Hepatocyte (in vitro differentiated cells): ENCODE data around the gene MAIP1. TPM values are rescaled to one million over a fixed set of nuclear protein-coding genes. Genes with fewer than 3 reads are reported as not detected.

ENCODE experiments used
- DNase-seq: peaks from one replicate; pipeline ENCODE4 v3.0.0-alpha.2; 2016; ENCODE audit warnings: low spot score
- H2AFZ ChIP-seq: fragments of 200-600 bp; sonication (generic); 2 replicates; pipeline ENCODE4 v1.6.0; 2016; ENCODE audit warnings: antibody characterized with exemption, mild to moderate bottlenecking
- H3K27ac ChIP-seq: fragments of 200-600 bp; sonication (generic); 2 replicates; pipeline ENCODE4 v1.5.1; 2016; ENCODE audit warnings: mild to moderate bottlenecking
- H3K27me3 ChIP-seq: fragments of 200-600 bp; sonication (generic); 2 replicates; pipeline ENCODE4 v1.6.1; 2016
- H3K36me3 ChIP-seq: fragments of 200-600 bp; sonication (generic); replicated peaks from 2 replicates; pipeline ENCODE4 v1.5.1; 2016; ENCODE audit warnings: low read depth; ENCODE audit not compliant: insufficient read depth
- H3K4me1 ChIP-seq: fragments of 200-600 bp; sonication (generic); 2 replicates; pipeline ENCODE4 v1.5.1; 2016; ENCODE audit warnings: mild to moderate bottlenecking, moderate library complexity; ENCODE audit not compliant: insufficient read depth
- H3K4me2 ChIP-seq: fragments of 200-600 bp; sonication (generic); 2 replicates; pipeline ENCODE4 v1.6.0; 2016
- H3K4me3 ChIP-seq: fragments of 200-600 bp; sonication (generic); 2 replicates; pipeline ENCODE4 v1.5.1; 2016; ENCODE audit warnings: mild to moderate bottlenecking
- H3K79me2 ChIP-seq: fragments of 200-600 bp; sonication (generic); 2 replicates; pipeline ENCODE4 v1.6.0; 2017; ENCODE audit warnings: mild to moderate bottlenecking
- H3K9me2 ChIP-seq: fragments of 200-600 bp; sonication (generic); replicated peaks from 2 replicates; pipeline ENCODE4 v1.6.0; 2017; ENCODE audit warnings: mild to moderate bottlenecking; ENCODE audit not compliant: insufficient read depth
- H3K9me3 ChIP-seq: fragments of 200-600 bp; sonication (generic); 2 replicates; pipeline ENCODE4 v1.5.1; 2016; ENCODE audit warnings: low read depth, mild to moderate bottlenecking
- H4K20me1 ChIP-seq: fragments of 200-600 bp; sonication (generic); 2 replicates; pipeline ENCODE4 v1.6.0; 2016; ENCODE audit warnings: mild to moderate bottlenecking; ENCODE audit not compliant: insufficient read depth, poor library complexity, severe bottlenecking
- CTCF ChIP-seq: fragments of 200-600 bp; sonication (generic); IDR thresholded peaks from 2 replicates; pipeline ENCODE4 v1.5.1; 2016; ENCODE audit warnings: antibody characterized with exemption, mild to moderate bottlenecking; ENCODE audit not compliant: poor library complexity
- EZH2 ChIP-seq: fragments of 200-600 bp; sonication (generic); IDR thresholded peaks from 2 replicates; pipeline ENCODE4 v1.6.1; 2016; ENCODE audit warnings: antibody characterized with exemption, mild to moderate bottlenecking, borderline replicate concordance
- EZH2phosphoT487 ChIP-seq: fragments of 200-600 bp; sonication (generic); IDR thresholded peaks from one replicate; pipeline ENCODE4 v1.6.1; 2018; ENCODE audit warnings: antibody characterized with exemption, mild to moderate bottlenecking, low read depth, moderate library complexity; ENCODE audit not compliant: unreplicated experiment, severe bottlenecking
- WGBS: methylation state at CpG from one replicate; pipeline ENCODE4 v1.1.6; 2016; ENCODE audit warnings: low lambda C conversion rate; ENCODE audit errors: missing lambda C conversion rate; 5-methylcytosine and 5-hydroxymethylcytosine counted together
- polyA plus RNA-seq: library from polyadenylated mRNA; unstranded; fragments of >200 nt; fragmentation: Nextera tagmentation; extraction: Ambion mirVana; gene quantifications from 2 replicates; pipeline ENCODE4 v1.2.1, GENCODE V29; 2016
- total RNA-seq: library from RNA; depleted of rRNA; stranded (reverse); fragments of >200 nt; gene quantifications from 2 replicates; pipeline ENCODE4 v1.2.3, GENCODE V29; 2014

Gene MAIP1
- total and polyA plus RNA-seq, 2 experiments from 2014 or later = 21.7 to 35.7 TPM

GRCh38 chr2:199926806-199927205 is 28.6 kb upstream of the MAIP1 start:
- Histone ChIP-seq H3K27me3 (no peaks in the 10 kb centered on the region), H2AFZ (no peak overlapping the region), H3K4me1 (no peaks in the 10 kb centered on the region), H3K9me3 (no peaks in the 10 kb centered on the region), H3K4me2 (no peak overlapping the region), H3K79me2 (peaks cover 31% of the 10 kb centered on the region), H3K4me3 (no peak overlapping the region), H3K36me3 (no peaks in the 10 kb centered on the region), H4K20me1 (no peaks in the 10 kb centered on the region), H3K27ac (no peak overlapping the region), H3K9me2 (no peaks in the 10 kb centered on the region)
- no peak for TF ChIP-seq EZH2phosphoT487
- no peak for TF ChIP-seq CTCF
- no peak for TF ChIP-seq EZH2
- 69% methylated on average over 1 of the region's 1 CpG for WGBS
- no peak for DNase-seq

DNA sequence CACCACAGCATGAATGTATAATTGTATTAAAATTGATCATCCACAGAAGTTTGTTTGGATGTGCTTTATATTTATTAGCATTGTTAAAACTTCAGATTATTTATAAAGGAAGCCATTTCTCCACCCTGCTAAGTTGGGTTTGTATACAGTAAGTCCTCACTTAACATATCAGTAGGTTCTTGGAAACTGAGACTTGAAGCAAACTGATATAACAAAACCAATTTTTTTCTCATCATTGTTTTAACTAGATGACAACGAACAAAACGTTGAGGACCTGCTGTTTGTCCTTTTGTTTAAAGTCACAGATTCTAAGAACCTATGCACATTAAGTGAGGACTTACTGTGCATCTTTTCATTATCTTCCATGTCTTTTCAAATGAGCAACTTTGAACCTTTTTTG is 27.2 kb upstream of the MAIP1 start:
- peaks cover 23% of the 10 kb centered on the region for H3K79me2 ChIP-seq
- no peaks in the 10 kb centered on the region for H3K27me3 ChIP-seq
- 28% methylated on average over 2 of the region's 2 CpGs for WGBS
- TF ChIP-seq EZH2 = no peak
- no peak for TF ChIP-seq CTCF
- no peak for TF ChIP-seq EZH2phosphoT487
- H3K36me3 ChIP-seq = no peaks in the 10 kb centered on the region
- no peaks in the 10 kb centered on the region for H4K20me1 ChIP-seq
- no peaks in the 10 kb centered on the region for H3K4me1 ChIP-seq
- DNase-seq = no peak
- H3K4me3 ChIP-seq = no peak overlapping the region
- no peaks in the 10 kb centered on the region for H3K9me3 ChIP-seq
- no peak overlapping the region for H3K27ac ChIP-seq
- H3K9me2 ChIP-seq = no peaks in the 10 kb centered on the region
- H2AFZ ChIP-seq = no peak overlapping the region
- no peak overlapping the region for H3K4me2 ChIP-seq

- no peak for DNase-seq
- no peak for TF ChIP-seq EZH2
- TF ChIP-seq CTCF = no peak
- TF ChIP-seq EZH2phosphoT487 = no peak
- Histone ChIP-seq H3K9me3 (no peaks in the 10 kb centered on the region), H3K79me2 (peaks cover 19% of the 10 kb centered on the region), H3K4me1 (no peaks in the 10 kb centered on the region), H3K4me2 (no peak overlapping the region), H2AFZ (no peak overlapping the region), H3K27ac (no peak overlapping the region), H3K9me2 (no peaks in the 10 kb centered on the region), H3K27me3 (no peaks in the 10 kb centered on the region), H4K20me1 (no peaks in the 10 kb centered on the region), H3K36me3 (no peaks in the 10 kb centered on the region), H3K4me3 (no peak overlapping the region)
Observed at GRCh38 chr2:199928626-199929025, 26.8 kb upstream of the MAIP1 start.

- Histone ChIP-seq H3K9me3 (no peaks in the 10 kb centered on the region), H3K4me1 (no peaks in the 10 kb centered on the region), H3K4me3 (no peak overlapping the region), H3K9me2 (no peaks in the 10 kb centered on the region), H3K36me3 (no peaks in the 10 kb centered on the region), H2AFZ (no peak overlapping the region), H3K27me3 (no peaks in the 10 kb centered on the region), H3K27ac (no peak overlapping the region), H3K4me2 (no peak overlapping the region), H4K20me1 (no peaks in the 10 kb centered on the region), H3K79me2 (peaks cover 13% of the 10 kb centered on the region)
- TF ChIP-seq EZH2phosphoT487 = no peak
- no peak for DNase-seq
- 92% methylated on average over 2 of the region's 2 CpGs for WGBS
Observed at GRCh38 chr2:199929262-199929661, 26.1 kb upstream of the MAIP1 start.
